Esophagus muscularis mucosa (tissue), 4 donors: ENCODE results near the gene NUP205. TPM values are rescaled to one million over a fixed set of nuclear protein-coding genes. Genes with fewer than 3 reads are reported as not detected.
A peak's percentile ranks its signal among the peaks of the same experiment; 100 is the strongest.
"Not testable (repeated sequence)": the region's sequence is repeated elsewhere in the genome, so short reads cannot be mapped to it uniquely, and the experiment has no call there.

Experiments
- DNase-seq: peaks from one replicate; pipeline ENCODE4 v3.0.0-alpha.2; 2017; ENCODE audit errors: extremely low spot score
- H3K27ac ChIP-seq, 4 donors: fragments of 200-600 bp; sonication (generic); replicated peaks in 1 of 4; 1 replicate in 3 of 4; 2 replicates in 1 of 4; pipeline ENCODE4 v1.5.1; 2016 to 2019; ENCODE audit warnings: mild to moderate bottlenecking in 1 of 4
- H3K27me3 ChIP-seq, 4 donors: fragments of 200-600 bp; sonication (generic); one replicate each; pipeline versions ENCODE4 v1.5.1 to v1.6.0; 2016 to 2019
- H3K36me3 ChIP-seq, 4 donors: fragments of 200-600 bp; sonication (generic); one replicate each; pipeline ENCODE4 v1.5.1; 2016 to 2019
- H3K4me1 ChIP-seq, 4 donors: fragments of 200-600 bp; sonication (generic); one replicate each; pipeline ENCODE4 v1.5.1; 2016 to 2019
- H3K4me3 ChIP-seq, 4 donors: fragments of 200-600 bp; sonication (generic); 1 replicate in 2 of 4; 2 replicates in 2 of 4; pipeline ENCODE4 v1.5.1; 2016 to 2019; ENCODE audit warnings: mild to moderate bottlenecking in 4 of 4, moderate library complexity in 1 of 4
- H3K9me3 ChIP-seq, 4 donors: fragments of 200-600 bp; sonication (generic); 1 replicate in 3 of 4; 2 replicates in 1 of 4; pipeline ENCODE4 v1.5.1; 2016 to 2019
- CTCF ChIP-seq, 3 experiments: fragments of 200-600 bp in 2 of 3; fragments of 450-650 bp in 1 of 3; sonication (generic) in 2 of 3; IDR thresholded peaks; one replicate each; pipeline ENCODE4 v1.5.1; 2017 to 2019; ENCODE audit warnings: antibody characterized with exemption in 3 of 3, mild to moderate bottlenecking in 2 of 3, moderate library complexity in 1 of 3
- EP300 ChIP-seq: sonication (generic); formaldehyde crosslinking; IDR thresholded peaks from one replicate; pipeline ENCODE4 v1.6.1; 2017; ENCODE audit warnings: antibody characterized with exemption
- POLR2A ChIP-seq: fragments of 450-650 bp; IDR thresholded peaks from one replicate; pipeline ENCODE4 v1.6.1; 2017; ENCODE audit warnings: antibody characterized with exemption, moderate library complexity, mild to moderate bottlenecking, low read depth
- POLR2AphosphoS5 ChIP-seq, 2 donors: sonication (generic); formaldehyde crosslinking; IDR thresholded peaks; one replicate each; pipeline ENCODE4 v1.6.1; 2017; ENCODE audit warnings: antibody characterized with exemption in 2 of 2
- WGBS: methylation state at CpG from one replicate; pipeline ENCODE4 v1.1.5; 2018; 5-methylcytosine and 5-hydroxymethylcytosine counted together
- intact Hi-C: fragments of 100-400 bp; cut with DNase I; formaldehyde crosslinking; loops from one replicate; pipeline ENCODE4 v1.15.1; 2023
- total RNA-seq, 4 donors: library from RNA; depleted of rRNA; stranded (reverse); fragments of >200 nt; gene quantifications; one replicate each; pipeline versions ENCODE4 v1.1.0 to v1.2.1, GENCODE V29; 2016

The NUP205 gene
- total RNA-seq, 4 donors from 2014 or later: 23.3 to 39.9 (median 34.7) TPM

DNA sequence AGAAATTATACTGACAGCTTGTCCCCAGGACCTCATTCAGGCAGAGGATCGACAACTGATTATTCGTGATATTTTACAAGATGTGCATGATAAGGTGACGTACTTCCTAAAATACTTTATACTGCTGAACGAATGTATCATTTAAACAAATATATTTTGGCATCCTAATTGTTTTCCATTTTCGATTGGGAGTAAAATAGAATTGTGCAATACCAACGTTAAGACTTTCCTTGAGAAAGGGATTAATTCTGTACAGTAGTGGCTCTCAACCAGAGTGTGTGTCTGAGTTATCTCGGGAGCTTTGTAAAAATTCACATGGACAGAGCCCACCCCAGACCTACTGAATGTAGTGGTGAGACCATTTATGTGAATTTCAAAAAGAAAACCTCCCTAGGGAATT is 60.8 kb downstream of the NUP205 start:
- Histone ChIP-seq H3K4me1 (peaks cover 0 to 8% (median 4%) of the 10 kb centered on the region in 4 donors), H3K4me3 (no peak overlapping the region), H3K36me3 (peaks cover 18 to 82% (median 55%) of the 10 kb centered on the region in 4 donors), H3K27ac (no peak overlapping the region), H3K9me3 (no peaks in the 10 kb centered on the region), H3K27me3 (no peaks in the 10 kb centered on the region)
- no peak for TF ChIP-seq CTCF (IDR thresholded peaks at IDR 0.05)
- no peak for TF ChIP-seq POLR2AphosphoS5 (IDR thresholded peaks at IDR 0.05)
- TF ChIP-seq POLR2A: no peak
- no peak for TF ChIP-seq EP300
- intact Hi-C loops: no loop called here
- no peak for DNase-seq
- 92% methylated on average over 7 of the region's 7 CpGs for WGBS

DNA sequence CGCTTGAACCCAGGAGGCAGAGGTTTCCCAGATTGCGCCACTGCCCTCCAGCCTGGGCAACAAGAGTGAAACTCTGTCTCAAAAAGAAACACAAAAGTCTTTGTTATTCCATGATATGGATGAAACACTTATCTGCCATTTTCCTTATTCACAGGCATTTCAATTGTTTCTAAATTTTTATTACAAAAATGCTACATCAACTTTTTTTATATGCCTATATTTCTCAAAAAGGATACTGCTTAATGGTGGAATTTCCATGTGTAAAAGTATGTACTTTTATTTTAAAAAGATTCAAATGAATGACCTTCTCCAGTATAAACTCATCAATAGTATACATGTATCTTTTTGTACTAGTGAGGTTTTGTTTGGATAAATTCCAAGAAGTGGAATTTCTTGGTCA is 62.7 kb downstream of the NUP205 start:
- 100% methylated on average over 2 of the region's 2 CpGs for WGBS
- Histone ChIP-seq H3K27ac (no peak overlapping the region), H3K4me3 (no peak overlapping the region), H3K4me1 (peaks cover 0 to 8% (median 4%) of the 10 kb centered on the region in 4 donors), H3K36me3 (peaks cover 18 to 88% (median 70%) of the 10 kb centered on the region in 4 donors), H3K27me3 (no peaks in the 10 kb centered on the region), H3K9me3 (no peaks in the 10 kb centered on the region)
- intact Hi-C loops: no loop called here
- TF ChIP-seq POLR2A: no peak
- no peak for TF ChIP-seq EP300
- TF ChIP-seq CTCF (IDR thresholded peaks at IDR 0.05): no peak
- no peak for TF ChIP-seq POLR2AphosphoS5 (IDR thresholded peaks at IDR 0.05)
- no peak for DNase-seq

DNA sequence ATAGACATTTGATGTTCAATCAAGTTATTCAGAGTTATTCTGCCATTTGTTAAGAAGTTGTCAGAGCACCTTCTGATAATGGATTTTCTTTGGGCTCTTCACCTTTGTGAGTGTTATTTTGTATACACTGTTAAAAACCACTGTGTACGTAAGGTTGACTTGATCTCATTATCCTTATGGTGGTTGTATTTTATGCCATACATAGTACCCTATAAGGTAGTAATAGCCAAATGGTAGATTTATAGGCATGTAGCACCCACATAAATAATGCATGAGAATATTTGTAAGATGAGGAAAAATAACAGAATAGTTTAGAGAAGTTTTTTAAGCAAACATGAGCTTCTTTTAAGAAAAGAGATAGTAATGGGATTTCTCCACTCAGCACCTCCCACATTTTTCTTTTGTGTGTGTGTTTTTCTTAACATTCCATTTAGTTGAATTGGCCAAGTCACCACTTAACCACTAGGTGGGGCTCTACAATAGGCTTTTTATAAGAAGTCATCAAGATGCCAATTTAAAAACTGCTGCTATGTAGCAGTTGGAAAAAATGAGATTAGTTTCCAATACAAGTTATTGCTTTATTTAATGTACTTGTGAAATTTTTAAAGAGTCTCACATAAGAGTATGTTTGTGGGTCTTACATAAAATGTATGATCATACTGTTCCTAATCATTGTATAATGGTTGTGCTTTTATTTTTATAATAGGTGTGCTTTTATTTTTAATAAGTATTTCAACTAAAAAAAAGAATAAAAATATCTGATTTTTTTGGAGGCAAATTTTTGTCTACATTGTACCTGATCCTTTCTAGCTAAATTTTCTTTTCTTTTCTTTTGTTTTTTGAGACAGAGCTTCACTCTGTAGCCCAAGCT is 63.5 kb downstream of the NUP205 start:
- DNase-seq: no peak
- no peaks in the 10 kb centered on the region for H3K9me3 ChIP-seq
- WGBS: 53% methylated on average over 1 of the region's 1 CpG
- H3K27me3 ChIP-seq: no peaks in the 10 kb centered on the region
- H3K27ac ChIP-seq: no peak overlapping the region
- TF ChIP-seq CTCF (IDR thresholded peaks at IDR 0.05) (peak; percentile 74 to 87 (median 76)), POLR2AphosphoS5 (IDR thresholded peaks at IDR 0.05) (no peak)
- peaks cover 0 to 8% (median 4%) of the 10 kb centered on the region in 4 donors for H3K4me1 ChIP-seq
- H3K4me3 ChIP-seq: no peak overlapping the region
- intact Hi-C loops: no loop called here
- peaks cover 18 to 90% (median 72%) of the 10 kb centered on the region in 4 donors for H3K36me3 ChIP-seq

GRCh38 chr7:135634191-135634878 is 76.6 kb downstream of the NUP205 start:
- intact Hi-C loops: no loop called here
- 94% methylated on average over 7 of the region's 7 CpGs for WGBS
- H3K36me3 ChIP-seq: peaks cover 18 to 92% (median 74%) of the 10 kb centered on the region in 4 donors

GRCh38 chr7:135639690-135640089 is 82.0 kb downstream of the NUP205 start:
- H3K36me3 ChIP-seq: peaks cover 7 to 91% (median 72%) of the 10 kb centered on the region in 4 donors
- H3K27me3 ChIP-seq, H3K4me3 ChIP-seq, H3K4me1 ChIP-seq, DNase-seq, H3K9me3 ChIP-seq, intact Hi-C loops, H3K27ac ChIP-seq: not testable (repeated sequence)

More at GRCh38 chr7:135634191-135634878, 76.6 kb downstream of the NUP205 start:
- Histone ChIP-seq H3K9me3 (no peaks in the 10 kb centered on the region), H3K4me1 (no peaks in the 10 kb centered on the region), H3K4me3 (no peak overlapping the region), H3K27me3 (no peaks in the 10 kb centered on the region), H3K27ac (no peak overlapping the region)
- DNase-seq: no peak
- TF ChIP-seq CTCF (IDR thresholded peaks at IDR 0.05) (no peak), EP300 (no peak), POLR2AphosphoS5 (IDR thresholded peaks at IDR 0.05) (no peak), POLR2A (no peak)
